ENCODE data around the gene TENM4. TPM values are rescaled to one million over a fixed set of nuclear protein-coding genes. Genes with fewer than 3 reads are reported as not detected.

The TENM4 gene
- total RNA-seq, 1 donor: 10.4 TPM

DNA sequence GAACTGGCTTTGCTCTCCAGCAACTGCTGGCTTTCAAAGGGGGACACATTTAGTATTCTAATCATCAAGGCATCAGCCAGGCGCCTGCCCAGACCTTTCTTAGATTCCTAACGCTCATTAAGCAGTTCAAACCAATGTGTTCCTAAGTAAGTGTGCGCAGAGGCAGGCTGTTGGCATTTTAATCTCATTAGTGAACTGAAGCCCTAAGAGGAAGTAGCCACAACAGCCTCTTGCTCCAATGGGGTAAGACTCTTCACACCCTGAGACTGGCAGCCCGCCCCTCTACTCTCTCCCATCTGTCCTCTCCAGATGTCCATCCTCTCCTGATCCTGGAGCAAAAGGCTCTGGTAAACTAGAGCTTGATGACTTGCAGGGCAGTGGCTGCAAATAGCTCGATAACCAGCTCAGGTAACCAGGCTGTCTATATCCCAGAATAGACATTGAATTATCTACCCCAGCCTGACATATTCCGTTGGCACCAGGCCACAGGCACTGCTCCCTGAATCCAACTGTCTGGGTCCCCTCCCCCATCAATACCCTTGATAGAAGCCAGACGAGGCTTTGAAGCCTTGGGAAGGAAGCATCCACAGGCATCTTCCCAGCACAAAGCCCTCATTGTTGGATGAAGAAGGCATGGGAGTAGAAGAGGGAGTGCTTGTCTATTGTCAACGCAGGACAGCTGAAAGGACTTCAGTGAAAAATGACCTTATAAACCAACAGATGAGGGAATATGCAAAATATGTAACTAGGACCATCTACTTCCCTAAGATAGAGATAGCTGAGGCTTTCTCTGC is 321.1 kb downstream of the TENM4 start:
- no peak overlapping the region for H3K4me3 ChIP-seq (ENCODE audit: low read depth, low read length)
- no peak for TF ChIP-seq CTCF (IDR thresholded peaks at IDR 0.05; ENCODE audit: insufficient read depth, low read depth, low read length)
- DNase-seq (ENCODE audit: low read depth): no peak

DNA sequence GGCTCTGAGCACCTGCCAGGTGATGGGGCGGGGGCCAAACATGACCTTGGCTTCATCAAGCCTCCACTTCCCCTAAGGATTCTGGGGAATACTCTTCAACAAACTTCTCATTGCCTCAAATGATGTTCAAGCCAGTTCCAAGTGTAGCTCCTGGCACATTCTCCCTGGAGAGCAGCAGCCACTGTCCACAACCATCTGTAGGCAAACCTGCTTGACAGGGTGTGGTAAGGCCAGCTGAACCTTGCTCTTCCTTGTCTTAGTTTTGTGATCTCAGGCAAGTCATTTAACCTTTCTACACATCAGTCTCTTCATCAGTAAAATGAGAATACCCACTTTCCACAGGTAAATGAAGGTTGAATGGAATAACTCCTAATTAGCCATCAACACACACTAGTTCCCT is 323.3 kb downstream of the TENM4 start:
- TF ChIP-seq CTCF (IDR thresholded peaks at IDR 0.05; ENCODE audit: insufficient read depth, low read depth, low read length): no peak
- DNase-seq (ENCODE audit: low read depth): no peak
- no peak overlapping the region for H3K4me3 ChIP-seq (ENCODE audit: low read depth, low read length)

GRCh38 chr11:79116600-79116999 is 324.2 kb downstream of the TENM4 start:
- H3K4me3 ChIP-seq (ENCODE audit: low read depth, low read length): no peak overlapping the region
- no peak for TF ChIP-seq CTCF (IDR thresholded peaks at IDR 0.05; ENCODE audit: insufficient read depth, low read depth, low read length)
- peak; percentile 16 for DNase-seq (ENCODE audit: low read depth)

- no peak for DNase-seq (ENCODE audit: low read depth)
- no peak for TF ChIP-seq CTCF (IDR thresholded peaks at IDR 0.05; ENCODE audit: insufficient read depth, low read depth, low read length)
- no peak overlapping the region for H3K4me3 ChIP-seq (ENCODE audit: low read depth, low read length)
Measured at GRCh38 chr11:79113054-79113690, 327.7 kb downstream of the TENM4 start.

- no peak overlapping the region for H3K4me3 ChIP-seq (ENCODE audit: low read depth, low read length)
- no peak for TF ChIP-seq CTCF (IDR thresholded peaks at IDR 0.05; ENCODE audit: insufficient read depth, low read depth, low read length)
- DNase-seq (ENCODE audit: low read depth): no peak
Measured at GRCh38 chr11:79110796-79111195, 330.0 kb downstream of the TENM4 start.

GRCh38 chr11:79110321-79110720 is 330.5 kb downstream of the TENM4 start:
- no peak for DNase-seq (ENCODE audit: low read depth)
- no peak overlapping the region for H3K4me3 ChIP-seq (ENCODE audit: low read depth, low read length)
- no peak for TF ChIP-seq CTCF (IDR thresholded peaks at IDR 0.05; ENCODE audit: insufficient read depth, low read depth, low read length)
